Stimulated activated memory B cell treated with anti-CD40 and anti-IgM and Interleukin-4, amounts not matched to agents 10 μg/mL and 1 μg/mL and 100 μg/mL, for 72 hours (primary cell): Measurements from ENCODE around the gene SPEN.
"Not testable (repeated sequence)": the region's sequence is repeated elsewhere in the genome, so short reads cannot be mapped to it uniquely, and the experiment has no call there.

Experiments
- ATAC-seq: fragments of 150-1000 bp; cut with Tn5 transposase; 2 replicates; pipeline ENCODE4 v1.10.0; 2021
- H3K27ac Mint-ChIP-seq: one replicate; pipeline ENCODE4 v1.8.0; 2022; ENCODE audit warnings: mild to moderate bottlenecking, mixed read lengths
- H3K27me3 Mint-ChIP-seq: one replicate; pipeline ENCODE4 v1.8.0; 2022; ENCODE audit warnings: mixed read lengths
- H3K36me3 Mint-ChIP-seq: one replicate; pipeline ENCODE4 v1.8.0; 2022; ENCODE audit warnings: mixed read lengths
- H3K4me1 Mint-ChIP-seq: one replicate; pipeline ENCODE4 v1.8.0; 2022; ENCODE audit warnings: mixed read lengths
- H3K4me3 Mint-ChIP-seq: one replicate; pipeline ENCODE4 v1.8.0; 2022; ENCODE audit warnings: mild to moderate bottlenecking, moderate library complexity, mixed read lengths
- H3K9me3 Mint-ChIP-seq: one replicate; pipeline ENCODE4 v1.8.0; 2022; ENCODE audit warnings: mixed read lengths

Gene SPEN, protein sequence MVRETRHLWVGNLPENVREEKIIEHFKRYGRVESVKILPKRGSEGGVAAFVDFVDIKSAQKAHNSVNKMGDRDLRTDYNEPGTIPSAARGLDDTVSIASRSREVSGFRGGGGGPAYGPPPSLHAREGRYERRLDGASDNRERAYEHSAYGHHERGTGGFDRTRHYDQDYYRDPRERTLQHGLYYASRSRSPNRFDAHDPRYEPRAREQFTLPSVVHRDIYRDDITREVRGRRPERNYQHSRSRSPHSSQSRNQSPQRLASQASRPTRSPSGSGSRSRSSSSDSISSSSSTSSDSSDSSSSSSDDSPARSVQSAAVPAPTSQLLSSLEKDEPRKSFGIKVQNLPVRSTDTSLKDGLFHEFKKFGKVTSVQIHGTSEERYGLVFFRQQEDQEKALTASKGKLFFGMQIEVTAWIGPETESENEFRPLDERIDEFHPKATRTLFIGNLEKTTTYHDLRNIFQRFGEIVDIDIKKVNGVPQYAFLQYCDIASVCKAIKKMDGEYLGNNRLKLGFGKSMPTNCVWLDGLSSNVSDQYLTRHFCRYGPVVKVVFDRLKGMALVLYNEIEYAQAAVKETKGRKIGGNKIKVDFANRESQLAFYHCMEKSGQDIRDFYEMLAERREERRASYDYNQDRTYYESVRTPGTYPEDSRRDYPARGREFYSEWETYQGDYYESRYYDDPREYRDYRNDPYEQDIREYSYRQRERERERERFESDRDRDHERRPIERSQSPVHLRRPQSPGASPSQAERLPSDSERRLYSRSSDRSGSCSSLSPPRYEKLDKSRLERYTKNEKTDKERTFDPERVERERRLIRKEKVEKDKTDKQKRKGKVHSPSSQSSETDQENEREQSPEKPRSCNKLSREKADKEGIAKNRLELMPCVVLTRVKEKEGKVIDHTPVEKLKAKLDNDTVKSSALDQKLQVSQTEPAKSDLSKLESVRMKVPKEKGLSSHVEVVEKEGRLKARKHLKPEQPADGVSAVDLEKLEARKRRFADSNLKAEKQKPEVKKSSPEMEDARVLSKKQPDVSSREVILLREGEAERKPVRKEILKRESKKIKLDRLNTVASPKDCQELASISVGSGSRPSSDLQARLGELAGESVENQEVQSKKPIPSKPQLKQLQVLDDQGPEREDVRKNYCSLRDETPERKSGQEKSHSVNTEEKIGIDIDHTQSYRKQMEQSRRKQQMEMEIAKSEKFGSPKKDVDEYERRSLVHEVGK (N-terminal part only)

GRCh38 chr1:15847100-15847892 is at the start of gene SPEN:
TSS of gene SPEN (plus strand) at chr1:15847707. CDS start at chr1:15848068, 361 bp downstream.
- H3K4me1 Mint-ChIP-seq, result peaks cover 63% of the 10 kb centered on the region
- H3K27ac Mint-ChIP-seq, result peak within 1 kb of the TSS; percentile 98
- peaks cover 11% of the 10 kb centered on the region for H3K36me3 Mint-ChIP-seq
- peak; percentile 90 for ATAC-seq
- H3K4me3 Mint-ChIP-seq, result peak within 1 kb of the TSS; percentile 100
- H3K9me3 Mint-ChIP-seq, result no peaks in the 10 kb centered on the region
- H3K27me3 Mint-ChIP-seq, result no peaks in the 10 kb centered on the region

GRCh38 chr1:15799004-15799867 is 48.3 kb upstream of the SPEN start:
- peak; percentile 82 for ATAC-seq

GRCh38 chr1:15799928-15800835 is 47.3 kb upstream of the SPEN start:
- Mint-ChIP-seq H3K4me1 (peaks cover 30% of the 10 kb centered on the region), H3K4me3 (no peak overlapping the region), H3K9me3 (no peaks in the 10 kb centered on the region), H3K27me3 (peaks cover 38% of the 10 kb centered on the region), H3K27ac (peak overlapping the region; percentile 48), H3K36me3 (no peaks in the 10 kb centered on the region)
- ATAC-seq, result no peak

More at GRCh38 chr1:15799004-15799867, 48.3 kb upstream of the SPEN start:
- Mint-ChIP-seq H3K4me1 (peaks cover 30% of the 10 kb centered on the region), H3K27ac (peak overlapping the region; percentile 48), H3K9me3 (no peaks in the 10 kb centered on the region), H3K27me3 (peaks cover 38% of the 10 kb centered on the region), H3K36me3 (no peaks in the 10 kb centered on the region), H3K4me3 (no peak overlapping the region)

- Mint-ChIP-seq H3K27ac (no peak overlapping the region), H3K36me3 (no peaks in the 10 kb centered on the region), H3K4me1 (peaks cover 29% of the 10 kb centered on the region), H3K9me3 (no peaks in the 10 kb centered on the region), H3K27me3 (peaks cover 29% of the 10 kb centered on the region), H3K4me3 (no peak overlapping the region)
- no peak for ATAC-seq
Measured at GRCh38 chr1:15802234-15802965, 45.1 kb upstream of the SPEN start.

DNA sequence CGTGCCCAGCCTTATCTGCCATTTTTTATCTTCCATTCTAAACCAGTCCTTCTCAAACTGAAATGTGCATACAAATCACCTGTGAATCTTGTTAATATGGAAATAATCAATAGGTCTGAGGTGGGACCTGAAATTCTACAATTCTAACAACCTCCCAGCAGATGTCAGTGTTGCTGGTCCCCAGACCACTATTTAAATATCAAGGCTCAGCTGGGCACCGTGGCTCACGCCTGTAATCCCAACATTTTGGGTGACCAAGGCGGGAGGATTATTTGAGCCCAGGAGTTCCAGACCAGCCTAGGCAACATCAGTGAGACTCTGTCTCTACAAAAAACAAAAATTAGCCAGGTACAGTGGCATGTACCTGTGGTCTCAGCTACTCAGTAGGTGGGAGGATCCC is 44.1 kb upstream of the SPEN start:
- no peaks in the 10 kb centered on the region for H3K36me3 Mint-ChIP-seq
- H3K27ac Mint-ChIP-seq, result no peak overlapping the region
- ATAC-seq, result peak; percentile 60

GRCh38 chr1:15804060-15804459 is 43.4 kb upstream of the SPEN start:
- no peaks in the 10 kb centered on the region for H3K9me3 Mint-ChIP-seq
- no peak overlapping the region for H3K4me3 Mint-ChIP-seq
- H3K27me3 Mint-ChIP-seq, result peaks cover 22% of the 10 kb centered on the region

More for the DNA sequence above, 44.1 kb upstream of the SPEN start:
- Mint-ChIP-seq H3K4me3 (no peak overlapping the region), H3K27me3 (peaks cover 23% of the 10 kb centered on the region), H3K9me3 (no peaks in the 10 kb centered on the region), H3K4me1 (peaks cover 24% of the 10 kb centered on the region)

DNA sequence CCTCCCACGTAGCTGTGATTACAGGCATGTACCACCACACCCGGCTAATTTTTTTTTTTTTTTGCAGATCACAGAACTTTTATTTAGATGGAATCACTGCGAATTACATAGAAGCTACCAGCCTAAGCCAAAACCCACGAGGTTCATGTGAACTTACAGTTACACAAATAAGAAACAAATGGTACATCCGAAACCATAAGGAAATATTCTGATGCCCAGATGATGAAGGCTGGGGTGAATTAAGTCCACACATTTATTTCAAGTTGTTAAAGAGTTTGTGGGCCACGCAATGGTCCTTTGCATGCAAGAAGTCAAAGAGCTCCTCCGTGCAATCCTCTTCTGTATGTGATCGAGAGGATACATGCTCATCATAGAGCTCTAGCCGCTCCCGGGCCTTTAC is 40.4 kb upstream of the SPEN start:
- Mint-ChIP-seq H3K4me1 (peaks cover 9% of the 10 kb centered on the region), H3K9me3 (no peaks in the 10 kb centered on the region), H3K27ac (no peak overlapping the region), H3K4me3 (no peak overlapping the region), H3K27me3 (no peaks in the 10 kb centered on the region), H3K36me3 (no peaks in the 10 kb centered on the region)
- ATAC-seq, result no peak

More at GRCh38 chr1:15804060-15804459, 43.4 kb upstream of the SPEN start:
- ATAC-seq, result no peak
- Mint-ChIP-seq H3K36me3 (no peaks in the 10 kb centered on the region), H3K27ac (no peak overlapping the region), H3K4me1 (peaks cover 21% of the 10 kb centered on the region)

- H3K4me1 Mint-ChIP-seq, H3K9me3 Mint-ChIP-seq, H3K4me3 Mint-ChIP-seq, H3K36me3 Mint-ChIP-seq, H3K27me3 Mint-ChIP-seq, H3K27ac Mint-ChIP-seq, ATAC-seq: not testable (repeated sequence)
Measured at GRCh38 chr1:15807549-15807948, 40.0 kb upstream of the SPEN start, which contains the start of gene UQCRHL. TSS of gene UQCRHL (minus strand) at chr1:15807649. CDS start at chr1:15807649, 0 bp downstream.

GRCh38 chr1:15808955-15809354 is 38.6 kb upstream of the SPEN start:
- H3K36me3 Mint-ChIP-seq, result no peaks in the 10 kb centered on the region
- H3K27ac Mint-ChIP-seq, result no peak overlapping the region
- H3K4me1 Mint-ChIP-seq, result no peaks in the 10 kb centered on the region
- H3K9me3 Mint-ChIP-seq, result no peaks in the 10 kb centered on the region
- no peak overlapping the region for H3K4me3 Mint-ChIP-seq
- ATAC-seq, result no peak
- no peaks in the 10 kb centered on the region for H3K27me3 Mint-ChIP-seq

DNA sequence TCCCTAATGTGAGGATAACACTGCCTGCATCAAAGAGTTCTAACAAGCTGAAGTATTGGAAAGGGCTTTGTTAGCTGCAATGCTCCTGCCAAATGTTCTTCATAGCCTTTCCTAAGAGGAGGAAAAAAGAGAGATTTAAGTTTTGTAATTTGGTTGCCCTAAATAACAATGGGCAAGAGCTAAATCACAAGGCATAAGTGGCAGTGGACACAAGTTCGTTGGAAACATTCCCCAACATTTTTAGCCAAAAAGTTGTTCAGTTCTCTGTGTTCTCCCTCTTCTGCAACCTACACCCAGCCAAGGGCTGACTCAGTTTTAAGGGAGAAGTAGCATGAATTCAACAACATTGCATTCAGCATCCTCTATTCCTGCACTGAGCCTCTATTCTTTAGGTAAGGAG is 37.4 kb upstream of the SPEN start:
- Mint-ChIP-seq H3K4me3 (no peak overlapping the region), H3K27ac (no peak overlapping the region), H3K4me1 (no peaks in the 10 kb centered on the region), H3K9me3 (no peaks in the 10 kb centered on the region), H3K36me3 (no peaks in the 10 kb centered on the region), H3K27me3 (no peaks in the 10 kb centered on the region)
- no peak for ATAC-seq

DNA sequence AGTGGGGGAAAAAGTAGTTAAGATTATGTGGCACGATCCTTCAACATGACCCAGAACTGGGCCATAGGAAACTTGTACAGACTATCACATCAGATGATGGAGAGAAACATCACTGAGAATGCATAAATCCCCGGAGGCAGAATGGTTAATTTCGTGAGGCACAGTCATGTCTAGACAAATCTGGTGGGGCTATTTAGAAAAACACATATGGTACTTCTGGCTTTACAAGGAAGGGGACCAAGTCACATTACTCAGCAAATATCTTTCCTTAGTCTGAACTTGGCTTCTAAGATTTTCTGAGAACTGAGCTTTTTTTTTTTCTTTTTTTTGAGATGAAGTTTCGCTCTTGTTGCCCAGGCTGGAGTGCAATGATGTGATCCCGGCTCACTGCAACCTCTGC is 30.8 kb upstream of the SPEN start:
- no peaks in the 10 kb centered on the region for H3K27me3 Mint-ChIP-seq
- H3K4me3 Mint-ChIP-seq, result no peak overlapping the region
- H3K9me3 Mint-ChIP-seq, result no peaks in the 10 kb centered on the region
- no peaks in the 10 kb centered on the region for H3K36me3 Mint-ChIP-seq
- no peaks in the 10 kb centered on the region for H3K4me1 Mint-ChIP-seq
- no peak overlapping the region for H3K27ac Mint-ChIP-seq
- no peak for ATAC-seq

DNA sequence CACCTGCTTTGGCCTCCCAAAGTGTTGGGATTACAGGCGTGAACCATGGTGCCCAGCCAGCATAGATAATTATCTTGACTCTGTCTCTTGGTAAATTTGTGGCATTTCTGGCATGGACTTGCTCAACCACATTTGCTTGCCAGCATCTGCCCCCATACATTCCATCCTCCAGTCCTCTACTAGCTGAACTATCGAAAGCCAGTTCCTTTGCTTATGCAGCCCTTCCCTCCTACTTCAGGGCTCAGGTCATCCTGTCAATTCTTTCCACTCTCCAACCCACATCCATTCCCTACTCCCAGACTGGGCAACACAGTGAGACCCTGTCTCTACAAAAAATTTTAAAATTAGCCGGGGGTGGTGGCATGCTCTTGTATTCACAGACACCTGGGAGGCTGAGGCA is 27.0 kb upstream of the SPEN start:
- Mint-ChIP-seq H3K4me3 (no peak overlapping the region), H3K27me3 (no peaks in the 10 kb centered on the region), H3K36me3 (no peaks in the 10 kb centered on the region), H3K9me3 (no peaks in the 10 kb centered on the region), H3K27ac (no peak overlapping the region), H3K4me1 (peaks cover 2% of the 10 kb centered on the region)
- no peak for ATAC-seq
